ENCODE measurements around the gene DMRTA2.

DMRTA2 gene

DNA sequence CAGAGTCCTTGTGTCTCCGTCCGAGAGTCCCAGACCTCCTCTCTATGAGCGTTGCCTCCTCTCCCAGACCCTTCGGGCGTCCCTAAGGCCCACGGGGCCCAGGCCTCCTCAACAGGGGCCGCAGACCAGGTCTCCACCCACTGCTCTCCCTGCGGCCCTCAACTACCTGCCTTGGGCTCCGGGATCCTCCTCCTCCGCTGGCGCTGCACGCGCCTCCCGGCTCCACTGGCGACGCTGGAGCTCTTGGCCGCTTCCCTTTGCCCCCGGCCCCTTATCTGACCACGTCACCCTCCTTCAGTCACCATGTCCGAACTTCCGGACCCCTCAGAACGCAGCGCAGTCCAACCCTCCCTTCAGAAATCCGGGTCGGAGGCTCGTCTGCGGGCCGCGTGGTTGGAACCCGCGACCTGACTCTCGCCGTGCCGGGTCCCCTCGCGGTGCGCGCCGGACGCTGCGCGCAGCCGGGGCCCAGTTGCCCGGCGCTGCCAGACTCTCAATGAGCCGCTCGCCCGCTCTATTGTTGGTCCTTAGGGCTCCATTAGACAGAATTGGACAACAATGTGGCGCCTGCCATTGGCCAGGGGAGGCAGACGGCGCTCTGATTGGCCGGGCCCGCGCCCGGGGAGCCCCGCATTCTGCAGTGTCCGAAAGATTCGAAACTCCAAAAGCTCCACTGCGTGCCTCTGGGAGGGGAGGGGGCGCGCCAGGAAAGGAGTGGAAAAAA lies at the start of gene DMRTA2:
Gene DMRTA2, minus strand, starts transcription at position 498 of the 724 bp plus-strand sequence. CDS start 1,907 bp downstream, outside the sequence.
- intact Hi-C loops (cut with micrococcal nuclease) = no loop called here
- Mint-ChIP-seq H3K27ac (no peak within 1 kb of the TSS), H3K9me3 (no peaks in the 10 kb centered on the region), H3K36me3 (ENCODE audit: low read depth) (no peaks in the 10 kb centered on the region), H3K4me3 (peak within 1 kb of the TSS; percentile 79), H3K27me3 (peaks cover 95% of the 10 kb centered on the region), H3K4me1 (ENCODE audit: low read depth) (peaks cover 48% of the 10 kb centered on the region)

DNA sequence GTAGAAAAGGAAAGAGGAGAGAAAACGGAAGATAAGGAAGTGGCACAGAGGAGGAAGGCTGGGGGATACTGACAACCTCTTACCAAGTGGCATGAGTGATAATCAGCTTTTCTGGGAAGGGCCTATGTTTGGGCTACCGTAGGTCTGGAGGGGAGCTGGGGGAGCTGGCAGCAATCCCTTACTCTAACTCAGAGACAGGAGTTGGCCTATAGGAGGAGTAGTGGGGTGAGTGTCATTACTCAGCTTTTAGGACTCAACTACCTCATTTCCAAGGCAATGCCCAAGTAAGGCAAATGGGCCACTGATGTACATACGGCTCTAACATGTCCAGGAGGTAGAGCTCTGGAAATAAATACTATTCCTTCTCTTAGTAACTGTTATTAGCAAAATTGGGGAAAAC lies 48.7 kb upstream of the DMRTA2 start:
- Mint-ChIP-seq H3K36me3 (ENCODE audit: low read depth) (peaks cover 33% of the 10 kb centered on the region), H3K9me3 (no peaks in the 10 kb centered on the region), H3K27me3 (no peaks in the 10 kb centered on the region), H3K27ac (no peak overlapping the region), H3K4me1 (ENCODE audit: low read depth) (no peaks in the 10 kb centered on the region), H3K4me3 (no peak overlapping the region)
- intact Hi-C loops (cut with micrococcal nuclease) = no loop called here

DNA sequence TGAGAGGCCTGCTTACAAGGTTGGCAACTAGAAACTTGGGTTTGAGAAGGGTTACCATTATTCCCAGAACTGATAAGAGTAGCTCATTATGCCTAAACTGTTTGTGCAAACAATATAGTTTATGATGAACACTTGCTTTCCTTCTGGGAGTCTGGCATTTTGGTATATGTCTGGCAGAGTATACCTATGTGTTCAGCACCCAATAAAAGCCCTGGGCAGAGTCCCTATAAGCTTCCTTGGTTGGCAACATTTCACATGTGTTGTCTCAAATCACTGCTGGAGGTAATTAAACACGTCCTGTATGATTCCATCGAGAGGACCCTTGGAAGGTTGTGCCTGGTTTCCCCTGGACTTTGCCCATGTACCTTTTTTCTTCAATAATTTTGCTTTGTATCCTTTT lies 39.7 kb upstream of the DMRTA2 start:
- Mint-ChIP-seq H3K4me1 (ENCODE audit: low read depth) (peaks cover 7% of the 10 kb centered on the region), H3K27me3 (no peaks in the 10 kb centered on the region), H3K4me3 (no peak overlapping the region), H3K36me3 (ENCODE audit: low read depth) (peaks cover 6% of the 10 kb centered on the region), H3K27ac (no peak overlapping the region), H3K9me3 (no peaks in the 10 kb centered on the region)
- intact Hi-C loops (cut with micrococcal nuclease) = no loop called here

DNA sequence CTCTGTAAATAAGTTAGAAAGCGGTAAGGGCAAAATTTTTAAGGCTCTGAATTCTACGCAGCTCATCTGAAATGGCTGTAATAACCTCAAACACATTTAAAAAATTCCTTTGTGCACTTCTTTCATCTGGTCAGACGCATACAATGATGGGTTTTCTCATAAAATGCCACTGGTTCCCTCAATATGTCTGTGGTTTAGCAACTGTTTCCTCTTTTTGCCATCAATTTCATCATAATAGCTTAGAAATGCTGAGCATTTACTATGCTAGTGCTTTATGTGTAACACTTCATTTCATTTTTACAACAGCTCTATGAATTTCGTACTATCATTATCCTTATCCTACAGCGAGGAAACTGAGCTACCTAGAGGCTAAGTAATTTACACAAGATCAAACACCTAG lies 35.3 kb upstream of the DMRTA2 start:
- Mint-ChIP-seq H3K36me3 (ENCODE audit: low read depth) (peaks cover 7% of the 10 kb centered on the region), H3K9me3 (no peaks in the 10 kb centered on the region), H3K27me3 (no peaks in the 10 kb centered on the region), H3K4me3 (no peak overlapping the region), H3K4me1 (ENCODE audit: low read depth) (peaks cover 16% of the 10 kb centered on the region), H3K27ac (no peak overlapping the region)
- intact Hi-C loops (cut with micrococcal nuclease) = no loop called here

- no peaks in the 10 kb centered on the region for H3K27me3 Mint-ChIP-seq
- no peak overlapping the region for H3K4me3 Mint-ChIP-seq
- no peak overlapping the region for H3K27ac Mint-ChIP-seq
- H3K4me1 Mint-ChIP-seq (ENCODE audit: low read depth) = peaks cover 16% of the 10 kb centered on the region
- H3K9me3 Mint-ChIP-seq = no peaks in the 10 kb centered on the region
- H3K36me3 Mint-ChIP-seq (ENCODE audit: low read depth) = peaks cover 13% of the 10 kb centered on the region
- intact Hi-C loops (cut with micrococcal nuclease) = no loop called here
Measured at GRCh38 chr1:50454911-50455310, 31.7 kb upstream of the DMRTA2 start.

DNA sequence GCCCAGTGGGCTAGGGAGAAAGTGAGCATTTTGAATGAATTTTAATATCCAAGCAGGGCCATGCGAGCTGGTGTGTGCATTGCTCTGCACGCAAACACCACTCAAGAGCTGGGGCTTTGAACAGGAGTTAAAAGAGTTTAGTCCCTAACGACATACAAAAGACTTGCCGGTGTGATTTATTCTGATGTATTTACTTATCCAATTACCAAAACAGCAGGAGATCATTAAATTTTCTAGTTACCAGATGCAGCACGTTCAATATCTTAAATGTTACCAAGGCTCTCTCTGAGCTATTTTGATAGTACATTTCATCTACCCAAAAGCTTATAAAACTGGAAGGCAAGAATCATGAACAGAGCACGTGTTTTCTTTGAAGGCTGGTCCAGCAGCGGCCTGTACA lies 30.0 kb upstream of the DMRTA2 start:
- Mint-ChIP-seq H3K4me1 (ENCODE audit: low read depth) (peaks cover 10% of the 10 kb centered on the region), H3K27me3 (no peaks in the 10 kb centered on the region), H3K9me3 (no peaks in the 10 kb centered on the region), H3K4me3 (no peak overlapping the region), H3K36me3 (ENCODE audit: low read depth) (peaks cover 13% of the 10 kb centered on the region), H3K27ac (no peak overlapping the region)
- intact Hi-C loops (cut with micrococcal nuclease) = no loop called here

- Mint-ChIP-seq H3K27me3 (no peaks in the 10 kb centered on the region), H3K4me3 (no peak overlapping the region), H3K4me1 (ENCODE audit: low read depth) (peaks cover 10% of the 10 kb centered on the region), H3K36me3 (ENCODE audit: low read depth) (peaks cover 13% of the 10 kb centered on the region), H3K9me3 (no peaks in the 10 kb centered on the region), H3K27ac (no peak overlapping the region)
- intact Hi-C loops (cut with micrococcal nuclease) = no loop called here
Measured at GRCh38 chr1:50452700-50453099, 29.5 kb upstream of the DMRTA2 start.

DNA sequence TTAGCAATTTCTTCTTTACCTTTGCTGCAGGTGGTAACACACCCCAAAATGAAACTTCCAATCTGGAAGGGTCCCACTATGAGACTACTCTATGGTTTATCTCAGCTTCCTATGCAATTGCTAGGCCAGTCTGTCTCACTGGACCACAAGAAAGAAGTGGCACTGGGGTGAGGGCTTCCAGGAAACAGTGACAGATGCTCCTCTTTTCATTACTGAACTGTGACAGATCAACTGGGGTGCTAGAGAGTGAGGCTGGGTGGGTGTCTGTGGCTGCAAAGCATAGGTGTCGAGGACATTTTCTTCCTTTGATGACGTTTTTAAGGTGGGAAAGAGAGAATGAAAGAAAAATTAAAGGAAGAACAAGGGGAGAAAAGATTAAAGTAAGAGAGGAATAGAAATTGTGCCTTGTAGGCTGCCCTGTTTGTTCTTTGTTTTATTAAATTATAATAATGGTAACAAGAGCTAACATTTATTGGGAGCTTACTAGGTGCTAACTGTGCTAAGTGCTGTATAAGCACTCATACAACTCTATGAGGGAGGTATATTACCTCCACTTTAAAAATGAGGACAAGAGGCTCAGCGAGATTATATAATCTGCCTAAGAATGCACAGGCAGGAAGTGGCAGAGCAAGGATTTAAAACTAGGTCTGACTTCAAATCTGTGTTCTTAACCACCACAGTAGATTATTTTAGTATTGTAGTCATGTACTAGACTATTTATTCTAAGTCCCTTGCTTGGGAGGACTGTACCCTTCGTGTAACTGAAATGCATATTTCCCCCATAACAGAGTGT lies 27.8 kb upstream of the DMRTA2 start:
- Mint-ChIP-seq H3K27me3 (no peaks in the 10 kb centered on the region), H3K9me3 (no peaks in the 10 kb centered on the region), H3K4me3 (no peak overlapping the region), H3K27ac (no peak overlapping the region), H3K4me1 (ENCODE audit: low read depth) (no peaks in the 10 kb centered on the region), H3K36me3 (ENCODE audit: low read depth) (peaks cover 13% of the 10 kb centered on the region)
- intact Hi-C loops (cut with micrococcal nuclease) = no loop called here

DNA sequence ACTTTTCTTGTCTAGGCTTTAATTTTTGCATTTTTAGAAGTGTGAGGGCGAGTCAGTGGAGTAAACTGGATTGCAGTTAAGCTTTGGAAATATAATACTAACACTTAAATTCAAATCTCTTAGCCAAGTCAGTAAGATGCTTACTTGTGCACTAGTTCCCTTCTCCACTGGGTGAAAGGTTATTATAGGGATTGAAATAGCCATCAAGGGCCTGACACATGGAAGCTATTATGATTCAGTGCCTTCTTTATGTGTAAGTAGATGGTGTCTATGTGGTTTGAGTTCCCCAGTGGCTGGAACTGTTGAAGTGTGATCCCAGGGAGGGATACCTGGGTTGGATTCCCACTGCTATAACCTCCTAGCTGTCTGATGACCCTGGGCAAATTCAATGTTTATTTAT lies 24.7 kb upstream of the DMRTA2 start:
- Mint-ChIP-seq H3K9me3 (no peaks in the 10 kb centered on the region), H3K27ac (no peak overlapping the region), H3K27me3 (no peaks in the 10 kb centered on the region), H3K4me1 (ENCODE audit: low read depth) (no peaks in the 10 kb centered on the region), H3K36me3 (ENCODE audit: low read depth) (peaks cover 10% of the 10 kb centered on the region), H3K4me3 (no peak overlapping the region)
- intact Hi-C loops (cut with micrococcal nuclease) = no loop called here

DNA sequence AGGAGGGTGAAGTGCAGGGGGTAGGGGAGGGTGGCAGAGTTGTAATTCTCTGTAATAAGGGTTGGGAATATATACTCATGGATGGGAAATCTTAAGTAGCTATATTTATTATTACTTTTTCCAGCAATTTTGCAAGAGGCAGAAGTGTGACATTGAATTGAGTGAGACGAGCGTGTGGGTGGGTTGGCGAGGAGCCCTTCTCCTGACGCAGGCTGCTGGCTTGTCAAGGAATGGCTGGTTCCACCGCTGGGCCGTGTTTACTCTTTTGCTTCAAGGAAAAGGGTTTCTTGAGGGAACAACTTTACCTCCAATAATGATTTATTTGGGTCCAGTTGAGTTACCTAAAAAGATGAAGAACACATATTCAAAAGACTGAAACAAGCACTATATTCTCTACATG lies 17.9 kb upstream of the DMRTA2 start:
- intact Hi-C loops (cut with micrococcal nuclease) = no loop called here
- peaks cover 46% of the 10 kb centered on the region for H3K36me3 Mint-ChIP-seq (ENCODE audit: low read depth)
- H3K4me1 Mint-ChIP-seq (ENCODE audit: low read depth) = no peaks in the 10 kb centered on the region
- no peak overlapping the region for H3K4me3 Mint-ChIP-seq
- no peak overlapping the region for H3K27ac Mint-ChIP-seq
- H3K9me3 Mint-ChIP-seq = no peaks in the 10 kb centered on the region
- H3K27me3 Mint-ChIP-seq = no peaks in the 10 kb centered on the region

- peaks cover 51% of the 10 kb centered on the region for H3K36me3 Mint-ChIP-seq (ENCODE audit: low read depth)
- H3K4me3 Mint-ChIP-seq = no peak overlapping the region
- peaks cover 9% of the 10 kb centered on the region for H3K27me3 Mint-ChIP-seq
- H3K9me3 Mint-ChIP-seq = no peaks in the 10 kb centered on the region
- intact Hi-C loops (cut with micrococcal nuclease) = no loop called here
- no peak overlapping the region for H3K27ac Mint-ChIP-seq
- H3K4me1 Mint-ChIP-seq (ENCODE audit: low read depth) = peaks cover 5% of the 10 kb centered on the region
Measured at GRCh38 chr1:50438945-50439344, 15.7 kb upstream of the DMRTA2 start.

GRCh38 chr1:50436489-50436888 lies 13.2 kb upstream of the DMRTA2 start:
- peaks cover 5% of the 10 kb centered on the region for H3K4me1 Mint-ChIP-seq (ENCODE audit: low read depth)
- no peak overlapping the region for H3K27ac Mint-ChIP-seq
- intact Hi-C loops (cut with micrococcal nuclease) = no loop called here
- H3K36me3 Mint-ChIP-seq (ENCODE audit: low read depth) = peaks cover 40% of the 10 kb centered on the region
- no peak overlapping the region for H3K4me3 Mint-ChIP-seq
- H3K27me3 Mint-ChIP-seq = peaks cover 33% of the 10 kb centered on the region
- H3K9me3 Mint-ChIP-seq = no peaks in the 10 kb centered on the region

DNA sequence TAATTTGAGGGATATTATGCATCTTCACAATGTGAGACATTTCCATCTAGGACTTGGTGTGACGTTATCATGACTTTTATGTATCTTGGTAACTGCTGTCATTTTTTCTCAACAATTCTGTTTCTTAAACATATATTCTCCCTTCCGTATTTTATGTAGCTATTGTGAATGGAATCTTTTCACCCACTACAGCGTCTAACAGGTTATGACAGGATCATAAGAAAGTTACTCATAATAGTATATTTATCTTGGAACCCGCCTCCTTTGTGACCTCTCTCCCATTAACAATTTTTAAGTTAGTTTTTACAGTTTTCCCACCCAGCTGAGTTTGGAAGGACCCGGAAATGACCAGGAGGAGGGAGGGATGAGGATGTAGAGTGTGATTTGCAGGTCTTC lies 6.8 kb upstream of the DMRTA2 start:
- no peaks in the 10 kb centered on the region for H3K9me3 Mint-ChIP-seq
- H3K4me1 Mint-ChIP-seq (ENCODE audit: low read depth) = peaks cover 9% of the 10 kb centered on the region
- peaks cover 1% of the 10 kb centered on the region for H3K36me3 Mint-ChIP-seq (ENCODE audit: low read depth)
- H3K27ac Mint-ChIP-seq = no peak overlapping the region
- no peak overlapping the region for H3K4me3 Mint-ChIP-seq
- intact Hi-C loops (cut with micrococcal nuclease) = no loop called here
- H3K27me3 Mint-ChIP-seq = peaks cover 89% of the 10 kb centered on the region

DNA sequence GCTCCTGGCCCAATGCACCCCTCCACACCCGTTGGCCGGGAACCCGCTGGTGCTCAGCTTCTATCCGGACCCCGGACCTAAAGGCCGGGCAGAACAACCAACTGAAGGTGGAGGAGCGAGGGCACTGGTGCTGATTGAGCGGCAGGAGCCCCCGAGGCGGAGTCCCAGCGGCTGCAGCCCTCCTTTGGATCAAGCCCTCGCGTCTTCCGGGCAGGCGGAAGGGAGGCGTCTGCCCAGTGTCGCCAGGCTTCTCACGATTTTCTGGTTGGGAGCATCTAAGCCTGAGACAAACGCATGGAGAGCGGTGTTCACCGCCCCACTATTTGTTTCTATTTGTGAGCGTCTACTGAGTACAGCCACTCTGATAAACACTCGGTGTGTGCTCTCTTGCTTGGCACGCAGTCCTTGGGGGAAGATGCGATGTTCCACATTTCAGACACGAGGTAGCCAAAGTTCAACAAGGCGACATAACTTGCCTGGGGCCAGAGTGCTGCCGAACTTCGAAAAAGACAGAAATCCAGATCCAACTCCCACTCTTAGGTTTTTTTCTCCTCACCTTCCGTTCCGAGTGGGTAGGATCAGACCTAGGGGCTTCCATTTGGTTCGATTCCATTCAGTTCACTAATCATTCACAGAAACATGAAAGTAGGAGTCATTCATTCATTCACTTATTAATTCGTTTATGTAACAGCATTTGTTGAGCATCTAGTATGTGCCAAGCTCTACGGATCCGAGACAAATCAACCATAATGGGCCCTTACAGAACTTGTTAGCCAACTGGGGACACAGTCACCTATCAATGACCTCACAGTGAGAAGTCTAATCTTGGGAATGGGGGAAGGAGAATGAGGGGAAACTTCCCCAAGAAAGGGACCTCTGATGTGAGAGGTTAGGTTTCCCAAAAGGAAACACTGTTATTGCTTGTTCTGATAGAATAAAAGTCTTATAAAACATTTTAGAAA lies 4.9 kb upstream of the DMRTA2 start:
- no peak overlapping the region for H3K4me3 Mint-ChIP-seq
- intact Hi-C loops (cut with micrococcal nuclease) = no loop called here
- no peaks in the 10 kb centered on the region for H3K36me3 Mint-ChIP-seq (ENCODE audit: low read depth)

More for the DNA sequence above, 4.9 kb upstream of the DMRTA2 start:
- no peak overlapping the region for H3K27ac Mint-ChIP-seq
- peaks cover 94% of the 10 kb centered on the region for H3K27me3 Mint-ChIP-seq
- H3K4me1 Mint-ChIP-seq (ENCODE audit: low read depth) = peaks cover 25% of the 10 kb centered on the region
- H3K9me3 Mint-ChIP-seq = no peaks in the 10 kb centered on the region
